ENCODE results near the gene FRMD6.

Gene FRMD6

GRCh38 chr14:51663783-51664326 lies 12.1 kb downstream of the FRMD6 start:
- no peak for DNase-seq (ENCODE audit: low read depth in 2 of 2, low spot score in 1 of 2)

GRCh38 chr14:51666070-51666469 lies 14.4 kb downstream of the FRMD6 start:
- DNase-seq (ENCODE audit: low read depth in 2 of 2, low spot score in 1 of 2) = no peak

- DNase-seq (ENCODE audit: low read depth in 2 of 2, low spot score in 1 of 2) = no peak
Observed at GRCh38 chr14:51666826-51667225, 15.1 kb downstream of the FRMD6 start.

- no peak for DNase-seq (ENCODE audit: low read depth in 2 of 2, low spot score in 1 of 2)
Observed at GRCh38 chr14:51668870-51669269, 17.2 kb downstream of the FRMD6 start.

- DNase-seq (ENCODE audit: low read depth in 2 of 2, low spot score in 1 of 2) = no peak
Observed at GRCh38 chr14:51674294-51675002, 22.7 kb downstream of the FRMD6 start.

GRCh38 chr14:51676549-51676948 lies 24.8 kb downstream of the FRMD6 start:
- no peak for DNase-seq (ENCODE audit: low read depth in 2 of 2, low spot score in 1 of 2)

GRCh38 chr14:51677266-51677665 lies 25.6 kb downstream of the FRMD6 start:
- no peak for DNase-seq (ENCODE audit: low read depth in 2 of 2, low spot score in 1 of 2)

GRCh38 chr14:51677738-51678137 lies 26.0 kb downstream of the FRMD6 start:
- DNase-seq (ENCODE audit: low read depth in 2 of 2, low spot score in 1 of 2) = no peak

- no peak for DNase-seq (ENCODE audit: low read depth in 2 of 2, low spot score in 1 of 2)
Observed at GRCh38 chr14:51680031-51680430, 28.3 kb downstream of the FRMD6 start.

GRCh38 chr14:51681411-51681810 lies 29.7 kb downstream of the FRMD6 start:
- no peak for DNase-seq (ENCODE audit: low read depth in 2 of 2, low spot score in 1 of 2)

GRCh38 chr14:51682411-51682810 lies 30.7 kb downstream of the FRMD6 start:
- no peak for DNase-seq (ENCODE audit: low read depth in 2 of 2, low spot score in 1 of 2)

- DNase-seq (ENCODE audit: low read depth in 2 of 2, low spot score in 1 of 2) = no peak
Observed at GRCh38 chr14:51684760-51685159, 33.0 kb downstream of the FRMD6 start.

- DNase-seq (ENCODE audit: low read depth in 2 of 2, low spot score in 1 of 2) = no peak
Observed at GRCh38 chr14:51691176-51691575, 39.5 kb downstream of the FRMD6 start.

GRCh38 chr14:51692646-51693045 lies 40.9 kb downstream of the FRMD6 start:
- no peak for DNase-seq (ENCODE audit: low read depth in 2 of 2, low spot score in 1 of 2)

GRCh38 chr14:51697848-51698247 lies 46.1 kb downstream of the FRMD6 start:
- DNase-seq (ENCODE audit: low read depth in 2 of 2, low spot score in 1 of 2) = no peak

GRCh38 chr14:51701951-51702350 lies 50.2 kb downstream of the FRMD6 start:
- DNase-seq (ENCODE audit: low read depth in 2 of 2, low spot score in 1 of 2) = no peak

- no peak for DNase-seq (ENCODE audit: low read depth in 2 of 2, low spot score in 1 of 2)
Observed at GRCh38 chr14:51703787-51704186, 52.1 kb downstream of the FRMD6 start.

GRCh38 chr14:51704545-51704944 lies 52.8 kb downstream of the FRMD6 start:
- DNase-seq (ENCODE audit: low read depth in 2 of 2, low spot score in 1 of 2) = no peak

- no peak for DNase-seq (ENCODE audit: low read depth in 2 of 2, low spot score in 1 of 2)
Observed at GRCh38 chr14:51707327-51707726, 55.6 kb downstream of the FRMD6 start.

- DNase-seq (ENCODE audit: low read depth in 2 of 2, low spot score in 1 of 2) = no peak
Observed at GRCh38 chr14:51711505-51711904, 59.8 kb downstream of the FRMD6 start.

GRCh38 chr14:51715250-51715649 lies 63.5 kb downstream of the FRMD6 start:
- no peak for DNase-seq (ENCODE audit: low read depth in 2 of 2, low spot score in 1 of 2)

- DNase-seq (ENCODE audit: low read depth in 2 of 2, low spot score in 1 of 2) = no peak
Observed at GRCh38 chr14:51715742-51716141, 64.0 kb downstream of the FRMD6 start.

- DNase-seq (ENCODE audit: low read depth in 2 of 2, low spot score in 1 of 2) = no peak
Observed at GRCh38 chr14:51716610-51717009, 64.9 kb downstream of the FRMD6 start.

Measured in stimulated activated CD8-positive, alpha-beta memory T cell treated with anti-CD3 and anti-CD28 coated beads, Interleukin-4, amount 100 ng/mL, for 4 hours (primary cell).